GM18861 (cell line): Measurements from ENCODE around the gene GPT2.
"Not testable (repeated sequence)": the region's sequence is repeated elsewhere in the genome, so short reads cannot be mapped to it uniquely, and the experiment has no call there.

Experiments
- ATAC-seq: cut with Tn5 transposase; IDR thresholded peaks from one replicate; pipeline ENCODE4 v1.9.1; 2021; ENCODE audit not compliant: unreplicated experiment

Gene GPT2

GRCh38 chr16:46862555-46863447 lies 21.4 kb upstream of the GPT2 start:
- no peak for ATAC-seq

- ATAC-seq, result no peak
These were observed 17.9 kb upstream of the GPT2 start for GRCh38 chr16:46866286-46866685.

- not testable (repeated sequence) for ATAC-seq
These were observed 16.7 kb upstream of the GPT2 start for GRCh38 chr16:46867486-46867885.

- not testable (repeated sequence) for ATAC-seq
These were observed 15.3 kb upstream of the GPT2 start for GRCh38 chr16:46868891-46869290.

- ATAC-seq, result no peak
These were observed 12.6 kb upstream of the GPT2 start for GRCh38 chr16:46871597-46871996.

GRCh38 chr16:46873201-46873600 lies 11.0 kb upstream of the GPT2 start:
- ATAC-seq, result no peak

- no peak for ATAC-seq
These were observed 8.9 kb upstream of the GPT2 start for GRCh38 chr16:46875243-46875642.

GRCh38 chr16:46882304-46882939 lies 1.7 kb upstream of the GPT2 start:
- ATAC-seq, result no peak

- ATAC-seq, result no peak
These were observed 1.2 kb upstream of the GPT2 start for GRCh38 chr16:46882940-46883307.

GRCh38 chr16:46883353-46883689 lies 841 bp upstream of the GPT2 start:
- no peak for ATAC-seq

GRCh38 chr16:46884513-46885293 lies 541 bp downstream of the GPT2 start:
- ATAC-seq, result no peak

GRCh38 chr16:46885960-46886763 lies 2.0 kb downstream of the GPT2 start:
- ATAC-seq, result no peak

GRCh38 chr16:46886764-46887523 lies 2.8 kb downstream of the GPT2 start:
- no peak for ATAC-seq

- ATAC-seq, result no peak
These were observed 3.3 kb downstream of the GPT2 start for GRCh38 chr16:46887524-46887854.

- ATAC-seq, result no peak
These were observed 5.2 kb downstream of the GPT2 start for GRCh38 chr16:46889245-46889941.

- no peak for ATAC-seq
These were observed 5.8 kb downstream of the GPT2 start for GRCh38 chr16:46889942-46890300.

GRCh38 chr16:46891910-46892309 lies 7.7 kb downstream of the GPT2 start:
- no peak for ATAC-seq

- ATAC-seq, result no peak
These were observed 10.0 kb downstream of the GPT2 start for GRCh38 chr16:46894036-46894672.
